ENCODE measurements around the gene MYZAP. TPM values are rescaled to one million over a fixed set of nuclear protein-coding genes. Genes with fewer than 3 reads are reported as not detected.

Gene MYZAP
- total RNA-seq, 1 experiment from 2014 or later: 6.0 TPM

DNA sequence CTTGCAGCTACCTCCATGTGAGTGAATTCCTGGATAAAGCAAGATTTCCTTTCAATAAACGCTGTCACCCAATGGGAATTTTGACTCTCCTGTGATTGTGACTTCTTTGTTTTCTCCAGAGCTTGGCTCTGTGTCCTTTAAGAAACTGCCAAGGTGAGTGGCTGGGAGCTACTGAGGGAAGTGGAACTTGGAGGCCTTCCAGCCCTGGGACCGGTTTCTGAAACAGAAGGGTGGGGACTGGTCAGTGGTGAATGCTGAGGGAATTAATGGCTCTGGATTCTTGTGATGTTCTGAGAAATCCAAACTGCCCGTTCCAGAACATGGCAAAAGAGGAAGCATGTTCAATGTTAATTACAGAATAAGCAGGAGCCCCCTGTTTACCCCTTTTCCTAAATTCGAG is 41.1 kb upstream of the MYZAP start:
- Histone ChIP-seq H3K79me2 (ENCODE audit: low read length) (no peaks in the 10 kb centered on the region), H3K9ac (ENCODE audit: low read length) (no peak overlapping the region), H3K27ac (ENCODE audit: low read length) (no peak overlapping the region), H3K4me2 (ENCODE audit: low read length) (peak overlapping the region; percentile 69), H4K20me1 (ENCODE audit: low read length) (no peaks in the 10 kb centered on the region), H3K9me3 (ENCODE audit: low read length) (no peaks in the 10 kb centered on the region), H3F3A (ENCODE audit: low read length, unreplicated experiment) (no peaks in the 10 kb centered on the region), H3K9me2 (replicated peaks; ENCODE audit: low read length) (no peaks in the 10 kb centered on the region), H3K4me3 (ENCODE audit: low read length) (no peak overlapping the region), H3K27me3 (ENCODE audit: low read length) (no peaks in the 10 kb centered on the region), H3K4me1 (ENCODE audit: insufficient read depth, low read length) (peaks cover 28% of the 10 kb centered on the region), H3K36me3 (ENCODE audit: low read depth, low read length) (no peaks in the 10 kb centered on the region), H2AFZ (ENCODE audit: low read length) (no peak overlapping the region)
- ChIA-PET POLR2A (ENCODE audit: unreplicated experiment) (interaction anchor here (0.6 kb wide), 1 partner anchor 61 kb away, joined by 3 read pairs; no protein-coding TSS in a partner anchor), CTCF (no interaction called here)
- no TSS peak for BruUV-seq (replicated peaks)
- DNase-seq (peak; percentile 68), ATAC-seq (no peak)
- no peak for TF ChIP-seq EZH2phosphoT487 (IDR thresholded peaks at IDR 0.05; ENCODE audit: borderline replicate concordance, low read length)
- intact Hi-C loops (cut with micrococcal nuclease): no loop called here

- H3K9ac ChIP-seq (ENCODE audit: low read length): no peak overlapping the region
- ATAC-seq: peak; percentile 94
Observed at GRCh38 chr15:57551715-57552677, 39.7 kb upstream of the MYZAP start.

GRCh38 chr15:57552678-57553334 is 38.9 kb upstream of the MYZAP start:
- no peak overlapping the region for H2AFZ ChIP-seq (ENCODE audit: low read length)
- no peaks in the 10 kb centered on the region for H3K36me3 ChIP-seq (ENCODE audit: low read depth, low read length)
- no peaks in the 10 kb centered on the region for H3F3A ChIP-seq (ENCODE audit: low read length, unreplicated experiment)
- BruUV-seq (replicated peaks): no TSS peak
- ChIA-PET POLR2A (ENCODE audit: unreplicated experiment) (no interaction called here), CTCF (no interaction called here)
- TF ChIP-seq EZH2 (IDR thresholded peaks at IDR 0.05; ENCODE audit: low read length, unreplicated experiment) (no peak), EZH2phosphoT487 (IDR thresholded peaks at IDR 0.05; ENCODE audit: borderline replicate concordance, low read length) (no peak)
- TF ChIP-seq, protein P1, sequence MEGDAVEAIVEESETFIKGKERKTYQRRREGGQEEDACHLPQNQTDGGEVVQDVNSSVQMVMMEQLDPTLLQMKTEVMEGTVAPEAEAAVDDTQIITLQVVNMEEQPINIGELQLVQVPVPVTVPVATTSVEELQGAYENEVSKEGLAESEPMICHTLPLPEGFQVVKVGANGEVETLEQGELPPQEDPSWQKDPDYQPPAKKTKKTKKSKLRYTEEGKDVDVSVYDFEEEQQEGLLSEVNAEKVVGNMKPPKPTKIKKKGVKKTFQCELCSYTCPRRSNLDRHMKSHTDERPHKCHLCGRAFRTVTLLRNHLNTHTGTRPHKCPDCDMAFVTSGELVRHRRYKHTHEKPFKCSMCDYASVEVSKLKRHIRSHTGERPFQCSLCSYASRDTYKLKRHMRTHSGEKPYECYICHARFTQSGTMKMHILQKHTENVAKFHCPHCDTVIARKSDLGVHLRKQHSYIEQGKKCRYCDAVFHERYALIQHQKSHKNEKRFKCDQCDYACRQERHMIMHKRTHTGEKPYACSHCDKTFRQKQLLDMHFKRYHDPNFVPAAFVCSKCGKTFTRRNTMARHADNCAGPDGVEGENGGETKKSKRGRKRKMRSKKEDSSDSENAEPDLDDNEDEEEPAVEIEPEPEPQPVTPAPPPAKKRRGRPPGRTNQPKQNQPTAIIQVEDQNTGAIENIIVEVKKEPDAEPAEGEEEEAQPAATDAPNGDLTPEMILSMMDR (conservative IDR thresholded peaks at IDR 0.05; ENCODE audit: low read depth, low read length): no peak
- ATAC-seq (no peak), DNase-seq (no peak)
- H3K4me1 ChIP-seq (ENCODE audit: insufficient read depth, low read length): peaks cover 28% of the 10 kb centered on the region
- no peaks in the 10 kb centered on the region for H3K9me3 ChIP-seq (ENCODE audit: low read length)
- intact Hi-C loops (cut with micrococcal nuclease): no loop called here
- no peak overlapping the region for H3K9ac ChIP-seq (ENCODE audit: low read length)
- peak overlapping the region; percentile 69; the same call in 1 of the 2 replicates for H3K4me2 ChIP-seq (ENCODE audit: low read length)
- no peaks in the 10 kb centered on the region for H3K27me3 ChIP-seq (ENCODE audit: low read length)
- H3K27ac ChIP-seq (ENCODE audit: low read length): no peak overlapping the region
- H3K4me3 ChIP-seq (ENCODE audit: low read length): no peak overlapping the region
- H3K9me2 ChIP-seq (replicated peaks; ENCODE audit: low read length): no peaks in the 10 kb centered on the region
- no peaks in the 10 kb centered on the region for H3K79me2 ChIP-seq (ENCODE audit: low read length)
- no peaks in the 10 kb centered on the region for H4K20me1 ChIP-seq (ENCODE audit: low read length)

More at GRCh38 chr15:57551715-57552677, 39.7 kb upstream of the MYZAP start:
- H3K79me2 ChIP-seq (ENCODE audit: low read length): no peaks in the 10 kb centered on the region
- H3K27me3 ChIP-seq (ENCODE audit: low read length): no peaks in the 10 kb centered on the region
- peaks cover 28% of the 10 kb centered on the region for H3K4me1 ChIP-seq (ENCODE audit: insufficient read depth, low read length)
- no peaks in the 10 kb centered on the region for H3K9me2 ChIP-seq (replicated peaks; ENCODE audit: low read length)
- TF ChIP-seq, protein P1 (conservative IDR thresholded peaks at IDR 0.05; ENCODE audit: low read depth, low read length): no peak
- TF ChIP-seq EZH2 (IDR thresholded peaks at IDR 0.05; ENCODE audit: low read length, unreplicated experiment) (no peak), EZH2phosphoT487 (IDR thresholded peaks at IDR 0.05; ENCODE audit: borderline replicate concordance, low read length) (no peak)
- ChIA-PET CTCF (interaction anchor here (1.0 kb wide), 2 partner anchors 10 kb away, joined by 4 to 5 read pairs; no protein-coding TSS in a partner anchor), POLR2A (ENCODE audit: unreplicated experiment) (no interaction called here)
- peak overlapping the region; percentile 68 for H3K27ac ChIP-seq (ENCODE audit: low read length)
- H4K20me1 ChIP-seq (ENCODE audit: low read length): no peaks in the 10 kb centered on the region
- H3K4me3 ChIP-seq (ENCODE audit: low read length): peak overlapping the region; percentile 5; the same call in 1 of the 2 replicates
- no peaks in the 10 kb centered on the region for H3F3A ChIP-seq (ENCODE audit: low read length, unreplicated experiment)
- no peaks in the 10 kb centered on the region for H3K36me3 ChIP-seq (ENCODE audit: low read depth, low read length)
- H3K9me3 ChIP-seq (ENCODE audit: low read length): no peaks in the 10 kb centered on the region
- BruUV-seq (replicated peaks): TSS peak; percentile 39
- intact Hi-C loops (cut with micrococcal nuclease): no loop called here
- DNase-seq: peak; percentile 90
- H3K4me2 ChIP-seq (ENCODE audit: low read length): peak overlapping the region; percentile 69
- H2AFZ ChIP-seq (ENCODE audit: low read length): peak overlapping the region; percentile 42

All from PC-3 (cell line).